ENCODE results near the gene ATXN2L. TPM values are rescaled to one million over a fixed set of nuclear protein-coding genes. Genes with fewer than 3 reads are reported as not detected.

Gene ATXN2L
- total and polyA plus RNA-seq, 10 of the 15 experiments (the other 5 are each of a cell fraction or from before 2014, with no cell fraction given) = 3.5 to 210 (median 61.1) TPM

- H3K4me2 ChIP-seq (ENCODE audit: control insufficient read depth, insufficient read depth) = no peak overlapping the region
- intact Hi-C loops (cut with micrococcal nuclease; ENCODE audit: unreplicated experiment) (loop anchor here (1.0 kb wide), 1 partner anchor 72 kb away; no protein-coding TSS in a partner anchor), in situ Hi-C loops (cut with MboI) (no loop called here)
- H2AFZ ChIP-seq (ENCODE audit: control insufficient read depth, low read depth, low read length) = no peak overlapping the region
- FAIRE-seq = no peak
- peak; percentile 87 for ATAC-seq
- H3K27me3 ChIP-seq (replicated peaks in 1 of 2; ENCODE audit: control insufficient read depth in 2 of 2, insufficient read depth in 2 of 2, low read length in 1 of 2) = no peaks in the 10 kb centered on the region
- ChIA-PET CTCF (interaction anchor here (0.5 to 8.1 kb wide), 6 partner anchors 10 to 104 kb away, joined by 3 to 124 read pairs (median 8); partner anchors contain the start of genes CD19 and SH2B1), SMC1A (ENCODE audit: uncharacterized antibody, unreplicated experiment) (interaction anchor here (0.7 to 4.4 kb wide), 3 partner anchors 11 to 70 kb away, joined by 3 to 38 read pairs (median 5); no protein-coding TSS in a partner anchor), RAD21 (ENCODE audit: unreplicated experiment) (interaction anchor here (0.6 to 5.6 kb wide), 4 partner anchors 10 to 71 kb away, joined by 3 to 53 read pairs (median 4); partner anchors contain the start of gene SH2B1), POLR2A (no interaction called here)
- 59% methylated on average over 13 of the region's 18 CpGs for WGBS (ENCODE audit: insufficient coverage, insufficient replicate concordance, low lambda C conversion rate, missing lambda C conversion rate)
- H3K4me1 ChIP-seq (ENCODE audit: control insufficient read depth, insufficient read depth, low read length) = peaks cover 7% of the 10 kb centered on the region; the same call in 1 of the 2 replicates
- no peaks in the 10 kb centered on the region for H3K9me3 ChIP-seq (replicated peaks; ENCODE audit: control insufficient read depth, insufficient read depth, low read length)
- TF ChIP-seq, protein P1, sequence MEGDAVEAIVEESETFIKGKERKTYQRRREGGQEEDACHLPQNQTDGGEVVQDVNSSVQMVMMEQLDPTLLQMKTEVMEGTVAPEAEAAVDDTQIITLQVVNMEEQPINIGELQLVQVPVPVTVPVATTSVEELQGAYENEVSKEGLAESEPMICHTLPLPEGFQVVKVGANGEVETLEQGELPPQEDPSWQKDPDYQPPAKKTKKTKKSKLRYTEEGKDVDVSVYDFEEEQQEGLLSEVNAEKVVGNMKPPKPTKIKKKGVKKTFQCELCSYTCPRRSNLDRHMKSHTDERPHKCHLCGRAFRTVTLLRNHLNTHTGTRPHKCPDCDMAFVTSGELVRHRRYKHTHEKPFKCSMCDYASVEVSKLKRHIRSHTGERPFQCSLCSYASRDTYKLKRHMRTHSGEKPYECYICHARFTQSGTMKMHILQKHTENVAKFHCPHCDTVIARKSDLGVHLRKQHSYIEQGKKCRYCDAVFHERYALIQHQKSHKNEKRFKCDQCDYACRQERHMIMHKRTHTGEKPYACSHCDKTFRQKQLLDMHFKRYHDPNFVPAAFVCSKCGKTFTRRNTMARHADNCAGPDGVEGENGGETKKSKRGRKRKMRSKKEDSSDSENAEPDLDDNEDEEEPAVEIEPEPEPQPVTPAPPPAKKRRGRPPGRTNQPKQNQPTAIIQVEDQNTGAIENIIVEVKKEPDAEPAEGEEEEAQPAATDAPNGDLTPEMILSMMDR (IDR thresholded peaks at IDR 0.05 in 2 of 3, conservative IDR thresholded peaks at IDR 0.05 in 1 of 3; ENCODE audit: control insufficient read depth in 2 of 3, extremely low read depth in 1 of 3, insufficient read depth in 1 of 3, low read depth in 3 of 3, low read length in 3 of 3) = peak; percentile 62 to 86 (median 69)
- TF ChIP-seq ETV6 (conservative IDR thresholded peaks at IDR 0.05 in 1 of 2, IDR thresholded peaks at IDR 0.05 in 1 of 2; ENCODE audit: borderline replicate concordance in 1 of 2, low read depth in 1 of 2) = no peak
- no peak for TF ChIP-seq SMAD5 (IDR thresholded peaks at IDR 0.05; ENCODE audit: low read depth)
- TF ChIP-seq HDGF (IDR thresholded peaks at IDR 0.05) = no peak
- peak; percentile 62 for TF ChIP-seq YY1 (IDR thresholded peaks at IDR 0.05; ENCODE audit: low read depth, low read length)
- TF ChIP-seq SMC3 (IDR thresholded peaks at IDR 0.05; ENCODE audit: borderline replicate concordance, low read length) = peak; percentile 62; the same call in 1 of the 2 replicates
- TF ChIP-seq GATAD2B (conservative IDR thresholded peaks at IDR 0.05; ENCODE audit: low read depth) = 0 out of 2 replicates have a peak, but pooled peaks have one; percentile 28
- no peak for TF ChIP-seq FOXK2 (IDR thresholded peaks at IDR 0.05)
- TF ChIP-seq RUNX3 (IDR thresholded peaks at IDR 0.05; ENCODE audit: low read length) = 0 out of 2 replicates have a peak, but pooled peaks have one; percentile 6
- TF ChIP-seq, protein P2, sequence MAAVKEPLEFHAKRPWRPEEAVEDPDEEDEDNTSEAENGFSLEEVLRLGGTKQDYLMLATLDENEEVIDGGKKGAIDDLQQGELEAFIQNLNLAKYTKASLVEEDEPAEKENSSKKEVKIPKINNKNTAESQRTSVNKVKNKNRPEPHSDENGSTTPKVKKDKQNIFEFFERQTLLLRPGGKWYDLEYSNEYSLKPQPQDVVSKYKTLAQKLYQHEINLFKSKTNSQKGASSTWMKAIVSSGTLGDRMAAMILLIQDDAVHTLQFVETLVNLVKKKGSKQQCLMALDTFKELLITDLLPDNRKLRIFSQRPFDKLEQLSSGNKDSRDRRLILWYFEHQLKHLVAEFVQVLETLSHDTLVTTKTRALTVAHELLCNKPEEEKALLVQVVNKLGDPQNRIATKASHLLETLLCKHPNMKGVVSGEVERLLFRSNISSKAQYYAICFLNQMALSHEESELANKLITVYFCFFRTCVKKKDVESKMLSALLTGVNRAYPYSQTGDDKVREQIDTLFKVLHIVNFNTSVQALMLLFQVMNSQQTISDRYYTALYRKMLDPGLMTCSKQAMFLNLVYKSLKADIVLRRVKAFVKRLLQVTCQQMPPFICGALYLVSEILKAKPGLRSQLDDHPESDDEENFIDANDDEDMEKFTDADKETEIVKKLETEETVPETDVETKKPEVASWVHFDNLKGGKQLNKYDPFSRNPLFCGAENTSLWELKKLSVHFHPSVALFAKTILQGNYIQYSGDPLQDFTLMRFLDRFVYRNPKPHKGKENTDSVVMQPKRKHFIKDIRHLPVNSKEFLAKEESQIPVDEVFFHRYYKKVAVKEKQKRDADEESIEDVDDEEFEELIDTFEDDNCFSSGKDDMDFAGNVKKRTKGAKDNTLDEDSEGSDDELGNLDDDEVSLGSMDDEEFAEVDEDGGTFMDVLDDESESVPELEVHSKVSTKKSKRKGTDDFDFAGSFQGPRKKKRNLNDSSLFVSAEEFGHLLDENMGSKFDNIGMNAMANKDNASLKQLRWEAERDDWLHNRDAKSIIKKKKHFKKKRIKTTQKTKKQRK (IDR thresholded peaks at IDR 0.05; ENCODE audit: low read depth, low read length) = no peak
- no peak for TF ChIP-seq POLR2AphosphoS5 (IDR thresholded peaks at IDR 0.05; ENCODE audit: low read length)
- TF ChIP-seq SMARCA5 (IDR thresholded peaks at IDR 0.05) = 0 out of 2 replicates have a peak, but pooled peaks have one; percentile 48
- TF ChIP-seq RAD21 (IDR thresholded peaks at IDR 0.05; ENCODE audit: insufficient read depth, low read depth, low read length) = peak; percentile 54
- no peak for TF ChIP-seq ZNF24 (IDR thresholded peaks at IDR 0.05)
- TF ChIP-seq, protein P3, sequence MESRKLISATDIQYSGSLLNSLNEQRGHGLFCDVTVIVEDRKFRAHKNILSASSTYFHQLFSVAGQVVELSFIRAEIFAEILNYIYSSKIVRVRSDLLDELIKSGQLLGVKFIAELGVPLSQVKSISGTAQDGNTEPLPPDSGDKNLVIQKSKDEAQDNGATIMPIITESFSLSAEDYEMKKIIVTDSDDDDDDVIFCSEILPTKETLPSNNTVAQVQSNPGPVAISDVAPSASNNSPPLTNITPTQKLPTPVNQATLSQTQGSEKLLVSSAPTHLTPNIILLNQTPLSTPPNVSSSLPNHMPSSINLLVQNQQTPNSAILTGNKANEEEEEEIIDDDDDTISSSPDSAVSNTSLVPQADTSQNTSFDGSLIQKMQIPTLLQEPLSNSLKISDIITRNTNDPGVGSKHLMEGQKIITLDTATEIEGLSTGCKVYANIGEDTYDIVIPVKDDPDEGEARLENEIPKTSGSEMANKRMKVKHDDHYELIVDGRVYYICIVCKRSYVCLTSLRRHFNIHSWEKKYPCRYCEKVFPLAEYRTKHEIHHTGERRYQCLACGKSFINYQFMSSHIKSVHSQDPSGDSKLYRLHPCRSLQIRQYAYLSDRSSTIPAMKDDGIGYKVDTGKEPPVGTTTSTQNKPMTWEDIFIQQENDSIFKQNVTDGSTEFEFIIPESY (IDR thresholded peaks at IDR 0.05) = peak; percentile 98
- peaks cover 11 to 18% of the 10 kb centered on the region in 2 experiments for H3K36me3 ChIP-seq (ENCODE audit: control insufficient read depth in 2 of 2, insufficient read depth in 2 of 2, low read length in 1 of 2)
- no peaks in the 10 kb centered on the region for H3K79me2 ChIP-seq (ENCODE audit: control insufficient read depth, insufficient read depth, low read length)
- no peaks in the 10 kb centered on the region for H4K20me1 ChIP-seq (ENCODE audit: control insufficient read depth, insufficient read depth)
- H3K9ac ChIP-seq (ENCODE audit: control insufficient read depth, insufficient read depth, low read length) = no peak overlapping the region
- TSS peak; percentile 67 for BruUV-seq (replicated peaks)
- DNase-seq (ENCODE audit: low read depth, low spot score) = no peak
- no peak overlapping the region for H3K27ac ChIP-seq (ENCODE audit: control insufficient read depth, insufficient read depth)
- H3K4me3 ChIP-seq = no peak overlapping the region
These were observed 50.9 kb downstream of the ATXN2L start for GRCh38 chr16:28873543-28874201.

Data from GM12878 (cell line).